B cell (primary cell): Measurements from ENCODE around the gene GRAMD2A.

Experiments used
- EZH2 ChIP-seq: IDR thresholded peaks from 2 replicates; pipeline ENCODE4 v1.6.1; 2012; ENCODE audit warnings: borderline replicate concordance, low read depth, mild to moderate bottlenecking, moderate library complexity, low read length; ENCODE audit not compliant: insufficient read depth, poor library complexity, severe bottlenecking
- TF ChIP-seq, protein P1 (sequence below): fragments of 200-600 bp; IDR thresholded peaks from one replicate; pipeline ENCODE4 v1.8.0; 2022; ENCODE audit warnings: antibody characterized with exemption, mild to moderate bottlenecking

DNA sequence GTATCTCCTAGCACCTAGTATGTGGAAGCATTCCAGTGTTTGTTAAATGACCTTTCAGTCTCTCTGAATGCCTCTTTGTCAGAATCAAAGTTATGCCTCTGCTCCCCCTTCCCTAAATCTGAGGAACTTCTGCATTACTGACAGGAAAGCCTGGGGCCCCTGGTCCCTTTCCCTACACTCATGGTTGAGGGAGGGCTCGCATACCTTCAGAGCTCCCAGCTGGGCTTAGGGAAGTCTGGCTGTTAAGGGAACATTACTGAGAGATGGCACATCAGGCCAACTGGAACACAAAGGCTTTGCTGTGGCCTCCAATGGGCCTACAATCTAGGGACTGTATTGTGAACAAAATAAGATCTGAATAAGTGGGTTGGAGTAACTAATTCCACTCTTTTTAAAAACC, 23.1 kb upstream of the GRAMD2A start:
- TF ChIP-seq, protein P1, sequence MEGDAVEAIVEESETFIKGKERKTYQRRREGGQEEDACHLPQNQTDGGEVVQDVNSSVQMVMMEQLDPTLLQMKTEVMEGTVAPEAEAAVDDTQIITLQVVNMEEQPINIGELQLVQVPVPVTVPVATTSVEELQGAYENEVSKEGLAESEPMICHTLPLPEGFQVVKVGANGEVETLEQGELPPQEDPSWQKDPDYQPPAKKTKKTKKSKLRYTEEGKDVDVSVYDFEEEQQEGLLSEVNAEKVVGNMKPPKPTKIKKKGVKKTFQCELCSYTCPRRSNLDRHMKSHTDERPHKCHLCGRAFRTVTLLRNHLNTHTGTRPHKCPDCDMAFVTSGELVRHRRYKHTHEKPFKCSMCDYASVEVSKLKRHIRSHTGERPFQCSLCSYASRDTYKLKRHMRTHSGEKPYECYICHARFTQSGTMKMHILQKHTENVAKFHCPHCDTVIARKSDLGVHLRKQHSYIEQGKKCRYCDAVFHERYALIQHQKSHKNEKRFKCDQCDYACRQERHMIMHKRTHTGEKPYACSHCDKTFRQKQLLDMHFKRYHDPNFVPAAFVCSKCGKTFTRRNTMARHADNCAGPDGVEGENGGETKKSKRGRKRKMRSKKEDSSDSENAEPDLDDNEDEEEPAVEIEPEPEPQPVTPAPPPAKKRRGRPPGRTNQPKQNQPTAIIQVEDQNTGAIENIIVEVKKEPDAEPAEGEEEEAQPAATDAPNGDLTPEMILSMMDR, result no peak
- no peak for TF ChIP-seq EZH2
